ENCODE measurements around the gene CACNG5. TPM values are rescaled to one million over a fixed set of nuclear protein-coding genes. Genes with fewer than 3 reads are reported as not detected.

CACNG5 gene
- total RNA-seq, 4 donors from 2014 or later = not detected

DNA sequence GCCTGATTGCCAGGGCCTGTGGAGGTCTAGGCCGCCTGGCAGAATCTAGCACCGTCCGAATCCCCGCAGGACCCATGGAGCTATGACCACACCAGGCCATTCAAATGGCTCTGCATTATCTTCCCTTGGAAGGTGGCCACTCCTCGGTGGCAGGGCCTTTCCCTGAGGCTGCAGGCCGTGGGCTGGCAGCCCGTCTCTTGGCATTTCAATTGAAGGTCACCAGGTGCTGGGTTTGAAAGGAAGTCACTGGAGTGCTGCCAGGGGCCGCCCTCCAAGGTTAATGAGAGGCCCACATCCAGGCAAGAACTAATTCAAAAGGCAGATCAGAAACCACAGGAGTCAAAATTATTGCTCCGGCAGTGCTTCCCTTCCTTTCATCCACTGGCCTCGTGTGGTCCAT lies 27.7 kb upstream of the CACNG5 start:
- TF ChIP-seq, protein P1, sequence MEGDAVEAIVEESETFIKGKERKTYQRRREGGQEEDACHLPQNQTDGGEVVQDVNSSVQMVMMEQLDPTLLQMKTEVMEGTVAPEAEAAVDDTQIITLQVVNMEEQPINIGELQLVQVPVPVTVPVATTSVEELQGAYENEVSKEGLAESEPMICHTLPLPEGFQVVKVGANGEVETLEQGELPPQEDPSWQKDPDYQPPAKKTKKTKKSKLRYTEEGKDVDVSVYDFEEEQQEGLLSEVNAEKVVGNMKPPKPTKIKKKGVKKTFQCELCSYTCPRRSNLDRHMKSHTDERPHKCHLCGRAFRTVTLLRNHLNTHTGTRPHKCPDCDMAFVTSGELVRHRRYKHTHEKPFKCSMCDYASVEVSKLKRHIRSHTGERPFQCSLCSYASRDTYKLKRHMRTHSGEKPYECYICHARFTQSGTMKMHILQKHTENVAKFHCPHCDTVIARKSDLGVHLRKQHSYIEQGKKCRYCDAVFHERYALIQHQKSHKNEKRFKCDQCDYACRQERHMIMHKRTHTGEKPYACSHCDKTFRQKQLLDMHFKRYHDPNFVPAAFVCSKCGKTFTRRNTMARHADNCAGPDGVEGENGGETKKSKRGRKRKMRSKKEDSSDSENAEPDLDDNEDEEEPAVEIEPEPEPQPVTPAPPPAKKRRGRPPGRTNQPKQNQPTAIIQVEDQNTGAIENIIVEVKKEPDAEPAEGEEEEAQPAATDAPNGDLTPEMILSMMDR (IDR thresholded peaks at IDR 0.05) = no peak
- TF ChIP-seq POLR2A (IDR thresholded peaks at IDR 0.05) = no peak
- 71 to 84% methylated on average over 10 of the region's 10 CpGs for WGBS, 2 donors
- DNase-seq (ENCODE audit: low spot score in 2 of 2) = no peak
- intact Hi-C loops (cut with DNase I; ENCODE audit: low total_unique reads) = no loop called here
- no peak overlapping the region for H3K4me3 ChIP-seq (ENCODE audit: low read depth, poor library complexity, severe bottlenecking)

- no peak overlapping the region for H3K4me3 ChIP-seq (ENCODE audit: low read depth, poor library complexity, severe bottlenecking)
These were observed 25.5 kb upstream of the CACNG5 start for GRCh38 chr17:66809408-66809807.

DNA sequence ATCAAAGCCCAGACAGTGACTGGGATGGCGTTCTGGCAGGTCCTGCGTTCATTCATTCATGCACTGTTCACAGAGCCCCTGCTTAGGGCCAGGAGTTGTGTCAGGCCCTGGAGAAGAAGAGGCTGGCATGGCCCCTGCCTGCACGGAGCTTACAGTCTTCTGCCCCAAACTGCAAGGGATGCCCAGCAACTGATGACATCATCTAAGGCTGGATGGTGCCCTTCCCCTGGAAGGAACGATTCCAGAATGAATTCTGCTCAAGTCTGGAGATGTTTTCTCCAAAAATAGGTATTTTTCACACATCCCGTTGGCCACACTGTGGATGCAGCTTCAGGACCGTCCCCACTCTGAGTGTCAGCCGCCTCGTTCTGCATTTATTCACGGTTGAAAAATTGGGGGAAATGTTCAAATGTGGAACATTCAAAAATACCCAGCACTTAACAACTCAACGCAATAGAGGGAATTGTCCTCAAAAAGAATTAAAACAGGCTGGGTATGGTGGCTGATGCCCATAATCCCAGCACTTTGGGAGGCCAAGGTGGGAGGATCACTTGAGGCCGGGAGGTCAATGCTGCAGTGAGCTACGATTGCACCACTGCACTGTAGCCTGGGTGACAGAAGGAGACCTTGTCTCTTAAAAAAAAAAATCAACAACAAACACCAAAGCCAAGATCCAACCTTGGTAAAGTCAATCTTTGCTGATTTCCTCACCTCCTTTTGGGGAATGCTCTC lies 23.8 kb upstream of the CACNG5 start:
- 86 to 88% methylated on average over 12 of the region's 12 CpGs for WGBS, 2 donors
- no peak for TF ChIP-seq POLR2A (IDR thresholded peaks at IDR 0.05)
- TF ChIP-seq, protein P1 (IDR thresholded peaks at IDR 0.05) = no peak
- no peak overlapping the region for H3K4me3 ChIP-seq (ENCODE audit: low read depth, poor library complexity, severe bottlenecking)
- DNase-seq (ENCODE audit: low spot score in 2 of 2) = no peak
- intact Hi-C loops (cut with DNase I; ENCODE audit: low total_unique reads) = no loop called here

More at GRCh38 chr17:66809408-66809807, 25.5 kb upstream of the CACNG5 start:
- intact Hi-C loops (cut with DNase I; ENCODE audit: low total_unique reads) = no loop called here
- 86 to 88% methylated on average over 5 of the region's 5 CpGs for WGBS, 2 donors
- TF ChIP-seq, protein P1 (IDR thresholded peaks at IDR 0.05) = no peak
- no peak for TF ChIP-seq POLR2A (IDR thresholded peaks at IDR 0.05)
- no peak for DNase-seq (ENCODE audit: low spot score in 2 of 2)

DNA sequence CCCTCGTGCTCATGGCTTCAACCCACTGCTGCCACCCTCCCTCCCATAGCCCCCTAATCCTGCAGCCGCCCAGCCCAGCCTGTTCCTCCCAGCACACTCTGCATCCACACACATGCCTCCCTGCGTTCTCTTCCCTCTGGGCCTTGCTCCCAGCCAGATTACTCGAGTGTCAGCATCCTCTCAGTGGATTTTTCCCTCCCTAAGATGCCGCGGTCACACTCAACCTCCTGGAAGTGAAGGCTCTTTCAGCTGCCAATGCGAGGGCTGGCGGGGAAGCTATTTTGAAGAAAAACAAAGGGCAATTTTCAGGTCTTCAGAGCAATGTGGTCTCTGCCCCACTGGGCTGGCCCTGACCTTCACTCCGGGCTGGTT lies 23.2 kb upstream of the CACNG5 start:
- DNase-seq (ENCODE audit: low spot score in 2 of 2) = no peak
- intact Hi-C loops (cut with DNase I; ENCODE audit: low total_unique reads) = no loop called here
- WGBS, 2 donors = 77 to 80% methylated on average over 9 of the region's 9 CpGs
- H3K4me3 ChIP-seq (ENCODE audit: low read depth, poor library complexity, severe bottlenecking) = no peak overlapping the region
- TF ChIP-seq, protein P1 (IDR thresholded peaks at IDR 0.05) = no peak
- no peak for TF ChIP-seq POLR2A (IDR thresholded peaks at IDR 0.05)

- no peak for TF ChIP-seq POLR2A (IDR thresholded peaks at IDR 0.05)
- TF ChIP-seq, protein P1 (IDR thresholded peaks at IDR 0.05) = no peak
- no peak for DNase-seq (ENCODE audit: low spot score in 2 of 2)
- H3K4me3 ChIP-seq (ENCODE audit: low read depth, poor library complexity, severe bottlenecking) = no peak overlapping the region
- intact Hi-C loops (cut with DNase I; ENCODE audit: low total_unique reads) = no loop called here
- WGBS, 2 donors = 86% methylated on average over 5 of the region's 5 CpGs
These were observed 22.3 kb upstream of the CACNG5 start for GRCh38 chr17:66812571-66812970.

GRCh38 chr17:66813296-66813695 lies 21.6 kb upstream of the CACNG5 start:
- 60 to 73% methylated on average over 2 of the region's 2 CpGs for WGBS, 2 donors
- no peak for TF ChIP-seq POLR2A (IDR thresholded peaks at IDR 0.05)
- TF ChIP-seq, protein P1 (IDR thresholded peaks at IDR 0.05) = no peak
- no peak overlapping the region for H3K4me3 ChIP-seq (ENCODE audit: low read depth, poor library complexity, severe bottlenecking)
- DNase-seq (ENCODE audit: low spot score in 2 of 2) = no peak
- intact Hi-C loops (cut with DNase I; ENCODE audit: low total_unique reads) = no loop called here
